Activated T-helper 9 cell treated with anti-CD3 and anti-CD28 coated beads, Interleukin-2, amount 50 U/mL, for 16 hours (primary cell): ENCODE data around the gene EVC2.

Experiments
- DNase-seq: peaks from one replicate; pipeline ENCODE4 v3.0.0-alpha.2; 2020; ENCODE audit warnings: low read depth

EVC2 gene

DNA sequence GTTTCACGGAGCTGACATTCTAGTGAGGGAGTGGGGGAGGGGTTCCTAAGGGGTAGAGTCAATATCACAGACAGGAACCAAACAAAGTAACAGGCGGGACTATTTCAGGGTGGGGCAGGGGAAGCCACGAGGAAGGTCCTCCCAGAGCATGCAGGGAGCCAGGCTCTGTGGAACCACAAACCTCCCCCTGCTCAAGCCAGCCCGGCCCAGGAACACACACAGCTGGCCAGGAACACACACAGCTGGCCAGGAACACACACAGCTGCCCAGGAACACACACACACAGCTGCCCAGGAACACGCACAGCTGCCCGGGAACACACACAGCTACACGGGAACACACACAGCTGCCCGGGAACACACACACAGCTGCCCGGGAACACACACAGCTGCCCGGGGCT is 24.8 kb downstream of the EVC2 start:
- DNase-seq, result no peak

DNA sequence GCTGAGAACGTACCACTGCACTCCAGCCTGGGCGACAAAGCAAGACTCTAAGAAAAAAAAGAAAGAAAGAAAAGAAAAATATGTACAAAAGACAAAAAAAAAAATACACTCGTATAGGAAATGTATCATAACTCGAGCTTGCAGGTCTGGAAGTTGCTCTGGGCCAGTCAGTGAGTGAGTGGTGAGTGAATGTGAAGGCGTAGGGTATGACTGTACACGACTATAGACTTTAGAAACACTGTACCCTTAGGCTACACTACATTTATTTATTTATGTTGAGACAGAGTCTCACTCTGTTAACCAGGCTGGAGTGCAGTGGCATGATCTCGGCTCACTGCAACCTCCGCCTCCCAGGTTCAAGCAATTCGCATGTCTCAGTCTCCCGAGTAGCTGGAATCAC is 29.4 kb downstream of the EVC2 start:
- no peak for DNase-seq

DNA sequence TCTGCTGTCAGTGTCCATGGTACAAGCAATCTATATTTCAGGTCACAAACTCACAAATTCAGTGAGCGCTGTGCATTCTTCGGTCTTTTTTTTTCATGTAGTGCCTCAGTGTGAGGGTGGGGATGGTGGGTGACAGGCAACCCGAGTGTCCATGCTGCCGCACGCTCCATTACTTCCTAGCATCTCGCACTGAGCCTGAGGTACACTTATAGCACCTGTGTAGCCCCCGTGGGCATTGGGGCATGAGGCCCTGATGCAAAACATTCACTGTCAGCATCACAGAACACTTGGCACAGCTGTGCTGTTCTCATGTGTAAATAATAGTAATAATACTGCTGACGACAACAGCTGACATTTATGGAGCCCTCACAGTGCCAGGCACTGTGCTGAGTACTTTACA is 31.6 kb downstream of the EVC2 start:
- no peak for DNase-seq

DNA sequence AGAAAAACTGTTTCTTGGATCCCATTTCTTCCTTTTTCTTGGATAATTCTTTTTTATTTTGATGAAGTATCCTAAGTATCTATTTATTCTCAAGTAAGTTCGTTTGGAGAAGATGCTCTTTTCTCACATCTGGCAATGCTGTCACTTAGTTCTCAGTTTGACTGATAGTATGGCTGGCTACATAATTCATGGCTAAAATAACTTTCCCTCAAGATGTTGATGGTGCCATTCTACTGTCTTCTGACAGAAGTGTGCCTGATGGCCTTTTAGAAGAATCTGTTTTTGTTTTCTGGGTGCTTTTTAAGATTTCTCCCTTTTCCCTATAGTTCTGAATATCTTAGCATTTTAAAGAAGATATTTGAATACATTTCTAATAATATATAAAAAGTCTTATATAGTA is 41.6 kb downstream of the EVC2 start:
- no peak for DNase-seq

DNA sequence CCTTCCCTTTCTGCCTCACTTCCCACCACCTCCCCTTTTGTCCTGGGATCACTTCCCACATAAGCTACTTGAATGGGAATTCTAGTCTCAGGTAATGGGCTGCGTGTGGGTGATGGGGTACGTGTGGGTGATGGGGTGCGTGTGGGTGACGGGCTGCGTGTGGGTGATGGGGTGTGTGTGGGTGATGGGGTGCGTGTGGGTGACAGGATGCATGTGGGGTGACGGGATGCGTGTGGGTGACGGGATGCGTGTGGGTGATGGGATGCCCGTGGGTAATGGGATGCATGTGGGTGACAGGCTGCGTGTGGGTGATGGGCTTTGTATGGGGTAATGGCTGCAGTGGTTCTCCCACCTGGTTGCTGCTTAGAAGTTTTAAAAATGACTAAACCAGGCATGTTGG is 43.6 kb downstream of the EVC2 start:
- DNase-seq, result no peak

- DNase-seq, result no peak
Observed at GRCh38 chr4:5662555-5662954, 45.8 kb downstream of the EVC2 start.

GRCh38 chr4:5661237-5661636 is 47.1 kb downstream of the EVC2 start:
- DNase-seq, result no peak

DNA sequence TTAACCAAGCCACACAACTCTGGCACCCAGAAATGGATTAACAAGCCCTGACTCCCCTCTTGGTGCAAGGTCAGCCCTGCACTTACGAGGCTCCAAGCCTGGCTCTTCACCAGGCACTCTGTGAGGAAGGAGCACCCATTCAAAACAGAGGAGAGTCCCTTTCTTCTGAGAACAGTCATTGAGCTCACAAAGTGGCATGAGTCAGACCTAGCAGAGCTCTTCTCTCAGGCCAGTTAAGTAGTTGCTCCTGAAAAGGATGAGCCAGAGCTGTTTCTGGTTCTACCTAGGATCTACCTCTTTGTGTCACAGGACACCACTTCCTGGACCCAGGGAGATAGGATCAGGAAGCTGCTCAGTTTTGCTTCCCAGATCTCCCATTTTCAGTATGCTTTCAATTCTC is 48.2 kb downstream of the EVC2 start:
- DNase-seq, result no peak

- DNase-seq, result no peak
Observed at GRCh38 chr4:5658974-5659373, 49.4 kb downstream of the EVC2 start.

GRCh38 chr4:5656415-5656814 is 51.9 kb downstream of the EVC2 start:
- DNase-seq, result no peak

DNA sequence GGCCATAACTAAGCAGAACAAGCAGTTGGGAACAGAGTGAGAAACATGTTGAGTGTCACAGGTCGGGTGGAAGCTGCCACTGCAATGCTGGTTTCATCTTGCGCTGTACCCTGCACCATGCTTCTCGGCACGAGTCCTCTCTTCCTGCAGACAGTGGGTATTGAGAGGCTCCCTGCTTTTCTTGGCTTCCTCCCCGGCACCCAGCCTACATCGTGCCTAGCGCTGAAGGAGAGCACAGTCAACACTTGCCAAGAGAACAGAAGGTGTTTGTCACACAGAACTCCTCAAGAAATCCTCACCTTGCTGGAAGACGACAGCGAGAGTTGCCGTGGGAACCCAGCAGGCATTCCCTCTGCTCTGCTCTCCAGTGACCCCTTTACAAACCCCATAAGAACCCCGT is 53.6 kb downstream of the EVC2 start:
- DNase-seq, result no peak

GRCh38 chr4:5651089-5651488 is 57.3 kb downstream of the EVC2 start:
- DNase-seq, result no peak

DNA sequence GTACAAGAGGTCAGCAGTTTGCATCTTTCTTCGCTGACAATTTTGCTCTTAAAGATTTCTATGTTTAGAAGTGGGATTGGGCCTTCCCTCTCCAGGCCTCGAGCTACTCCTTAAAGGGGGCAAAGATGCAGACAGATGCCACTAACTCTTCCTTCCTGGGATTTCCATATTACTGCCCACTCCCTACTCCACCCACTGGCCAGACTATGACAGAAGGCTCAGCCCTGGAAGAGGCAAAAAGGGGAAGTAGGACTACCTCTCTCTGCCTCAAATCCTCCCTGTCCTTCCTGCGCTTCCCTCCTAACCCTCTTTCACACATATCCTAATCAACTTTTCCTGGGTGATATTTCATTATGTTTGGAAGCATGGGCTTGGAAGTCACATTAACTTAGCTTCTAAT is 58.3 kb downstream of the EVC2 start:
- DNase-seq, result no peak

- DNase-seq, result no peak
Observed at GRCh38 chr4:5647351-5647750, 61.0 kb downstream of the EVC2 start.

DNA sequence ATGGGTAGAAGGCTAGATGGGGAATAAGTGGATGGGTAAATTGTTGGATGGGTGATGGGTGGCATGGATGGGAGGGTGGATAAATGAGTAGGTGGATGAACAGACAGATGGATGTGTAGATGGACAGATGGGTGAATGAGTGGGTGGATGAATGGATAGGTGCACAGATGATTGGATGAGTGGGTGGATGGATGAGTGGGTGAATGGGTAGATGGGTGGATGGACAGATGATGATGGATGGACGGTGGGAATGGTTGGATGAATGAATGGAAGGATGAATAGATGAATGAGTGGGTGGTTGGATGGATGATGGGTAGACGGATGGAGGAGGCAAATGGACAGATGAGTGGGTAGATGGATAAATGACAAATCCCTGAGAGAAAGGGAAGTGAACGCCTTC is 68.3 kb downstream of the EVC2 start:
- DNase-seq, result no peak

DNA sequence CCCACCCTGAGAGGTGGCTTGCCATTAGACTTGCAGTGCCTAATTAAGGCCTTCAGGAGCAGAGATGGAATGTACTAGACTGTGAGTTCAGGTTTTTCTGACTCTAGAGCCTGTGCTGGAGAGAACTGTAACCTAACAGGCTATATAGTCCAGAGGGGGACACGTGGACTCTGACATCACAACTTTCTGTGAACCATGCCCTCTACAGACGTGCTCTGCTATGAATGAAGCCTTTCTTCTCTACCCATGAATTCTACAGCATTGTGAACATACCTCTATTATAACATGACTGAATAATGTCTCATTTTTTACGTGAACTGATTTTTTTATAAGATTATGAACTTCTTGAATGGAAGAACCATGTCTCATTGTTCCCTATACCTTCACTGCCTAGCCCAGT is 68.8 kb downstream of the EVC2 start:
- no peak for DNase-seq

- DNase-seq, result no peak
Observed at GRCh38 chr4:5638976-5639375, 69.4 kb downstream of the EVC2 start.

DNA sequence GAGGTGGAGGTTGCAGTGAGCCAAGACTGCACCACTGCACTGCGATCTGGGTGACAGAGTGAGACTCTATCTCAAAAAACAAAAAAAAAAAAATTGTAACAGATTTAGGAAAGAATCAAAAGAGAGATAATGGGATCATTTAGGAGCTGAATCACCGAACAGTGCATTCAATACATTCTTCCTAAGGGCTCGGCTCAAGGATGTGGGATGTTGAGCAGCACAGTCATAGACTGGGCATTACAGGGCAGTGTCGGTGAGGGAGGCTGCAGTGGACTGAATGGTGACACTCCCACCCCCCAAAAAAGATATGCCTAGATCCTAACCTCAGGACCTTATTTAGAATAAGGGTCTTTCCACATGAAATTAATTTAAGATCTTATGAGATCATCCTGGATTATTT is 70.0 kb downstream of the EVC2 start:
- DNase-seq, result no peak

DNA sequence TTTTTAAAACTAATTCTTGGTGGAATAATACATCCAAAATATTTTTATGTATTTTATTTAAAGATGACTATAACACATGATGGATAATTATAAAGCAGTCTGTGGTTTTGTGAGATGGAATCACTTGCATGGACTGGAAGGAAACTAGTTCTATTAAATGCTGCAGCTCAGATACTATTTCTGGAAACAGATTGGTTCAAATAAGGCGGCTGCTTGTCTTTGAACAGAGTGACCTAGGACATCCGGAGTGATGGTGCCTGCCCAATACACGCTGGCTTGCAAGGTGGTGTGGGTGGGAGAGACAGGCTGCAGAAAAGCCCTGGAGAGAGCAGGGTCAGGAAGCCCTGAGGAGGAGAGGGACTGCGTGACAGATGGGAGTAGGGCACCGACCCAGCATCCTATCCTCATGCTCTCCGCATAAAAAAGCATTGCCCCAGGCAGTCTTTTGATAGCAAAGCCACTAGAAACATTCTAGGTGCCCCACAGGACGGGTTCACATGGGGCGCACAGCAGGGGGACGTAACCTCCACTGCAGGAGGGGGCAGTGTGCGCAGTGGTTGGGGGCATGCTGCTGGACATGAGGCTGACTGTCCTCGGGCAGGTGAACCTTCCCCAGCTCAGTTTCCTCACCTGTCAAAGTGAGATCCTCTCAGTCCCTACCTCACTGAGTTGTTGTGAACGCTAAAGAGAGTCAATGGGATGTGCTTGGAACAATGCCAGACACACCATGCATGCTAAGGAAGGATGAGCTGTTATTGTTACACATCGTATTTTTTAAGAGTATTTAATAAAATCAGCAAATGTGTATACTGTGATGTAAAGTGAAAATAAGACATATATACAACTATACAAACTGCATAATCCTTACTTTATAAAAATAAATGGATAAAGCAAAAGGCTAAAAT is 71.3 kb downstream of the EVC2 start:
- DNase-seq, result no peak

GRCh38 chr4:5635826-5636195 is 72.5 kb downstream of the EVC2 start:
- no peak for DNase-seq

DNA sequence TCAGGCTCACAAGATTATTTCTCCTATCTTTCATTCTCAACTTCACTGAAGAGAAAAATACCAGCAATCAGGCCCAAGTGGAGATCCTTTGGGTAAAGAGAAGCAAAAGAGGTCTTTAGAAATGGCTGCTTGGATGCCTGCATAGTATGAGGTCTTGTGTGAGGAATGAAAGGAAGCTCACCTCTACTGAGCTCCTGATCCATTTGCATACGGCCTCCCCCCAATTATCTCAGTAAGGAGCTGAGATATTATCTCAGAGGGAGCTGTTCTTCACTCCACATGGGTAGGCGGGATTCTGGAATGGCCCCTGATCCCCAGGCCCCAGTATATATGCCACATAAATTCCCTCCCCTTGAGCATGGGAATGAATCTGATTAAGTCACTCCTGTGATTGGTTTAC is 75.8 kb downstream of the EVC2 start:
- DNase-seq, result no peak

DNA sequence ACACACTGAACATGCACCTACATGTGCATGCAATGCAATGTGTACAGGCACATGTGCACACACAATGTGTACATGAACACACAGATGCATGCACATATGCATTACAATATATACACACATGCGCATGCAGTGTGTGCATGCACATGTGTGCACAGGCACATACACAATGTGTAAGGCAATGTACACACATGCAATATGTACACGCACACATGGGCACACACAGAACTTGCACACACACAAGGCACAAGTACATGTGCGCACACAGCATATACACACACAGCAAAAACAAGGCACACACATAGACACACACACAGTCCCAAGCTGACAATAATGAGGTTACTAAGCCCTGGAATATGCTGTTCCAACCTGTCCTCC is 76.3 kb downstream of the EVC2 start:
- no peak for DNase-seq

DNA sequence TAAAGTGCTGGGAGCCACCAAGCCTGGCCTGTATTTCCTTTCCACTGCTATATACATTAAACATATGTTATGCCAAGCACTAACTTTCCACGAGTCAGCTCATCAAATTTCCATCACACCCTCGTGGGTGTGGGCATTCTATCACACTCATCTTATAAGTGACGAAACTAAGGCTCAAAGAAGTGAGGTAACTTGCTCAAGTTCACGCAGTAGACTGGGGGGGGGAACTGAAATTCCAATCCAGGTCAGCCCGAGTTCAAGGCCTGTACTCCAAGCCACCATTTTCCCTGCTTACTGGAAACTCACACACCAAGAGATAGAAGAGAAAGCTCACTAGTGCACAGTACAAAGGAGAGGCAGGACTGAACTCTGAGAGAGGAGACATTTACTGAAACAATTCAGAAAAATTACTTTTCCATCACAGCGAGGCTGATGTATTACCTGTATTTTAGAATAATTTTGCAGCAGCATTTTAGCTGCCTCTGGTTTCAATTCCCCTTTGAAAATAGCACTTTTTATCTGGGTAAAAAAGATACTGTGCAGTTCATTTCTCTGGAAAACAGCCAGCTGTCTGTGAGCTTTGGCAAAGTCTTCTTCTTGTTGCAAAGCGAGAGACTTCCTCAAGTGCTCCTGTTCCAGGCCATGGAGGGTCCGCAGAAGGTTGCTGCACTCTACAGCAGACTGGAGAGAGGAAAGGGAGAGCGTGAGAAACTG is 76.8 kb downstream of the EVC2 start:
- no peak for DNase-seq

DNA sequence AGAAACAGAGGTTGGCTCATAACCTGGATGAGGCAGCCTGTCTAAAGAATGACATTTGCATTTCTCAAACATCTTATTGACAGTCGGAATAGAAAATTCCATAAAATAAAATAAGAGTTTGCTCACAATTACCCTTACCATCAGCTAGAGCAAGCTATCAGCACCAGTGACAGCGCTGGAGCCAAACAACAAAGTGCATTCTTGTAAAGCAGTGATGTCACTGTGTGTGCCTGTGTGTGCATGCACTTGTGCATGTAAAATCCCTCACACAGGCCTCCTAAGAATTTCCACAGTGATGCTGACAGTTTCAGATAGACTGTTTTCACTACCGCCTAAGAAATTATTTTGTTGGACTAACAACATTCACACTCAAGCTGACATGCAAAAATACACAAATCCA is 77.6 kb downstream of the EVC2 start:
- no peak for DNase-seq
